Stimulated activated CD4-positive, alpha-beta T cell treated with anti-CD3 and anti-CD28 coated beads, Interleukin-15, amount 100 ng/mL, for 1 hour (primary cell): Measurements from ENCODE around the gene KIAA1549.
"Not testable (repeated sequence)": the region's sequence is repeated elsewhere in the genome, so short reads cannot be mapped to it uniquely, and the experiment has no call there.

Experiments used
- DNase-seq, 2 donors: peaks; one replicate each; pipeline ENCODE4 v3.0.0-alpha.2; 2020; ENCODE audit warnings: low read depth in 1 of 2, low spot score in 1 of 2

Gene KIAA1549

DNA sequence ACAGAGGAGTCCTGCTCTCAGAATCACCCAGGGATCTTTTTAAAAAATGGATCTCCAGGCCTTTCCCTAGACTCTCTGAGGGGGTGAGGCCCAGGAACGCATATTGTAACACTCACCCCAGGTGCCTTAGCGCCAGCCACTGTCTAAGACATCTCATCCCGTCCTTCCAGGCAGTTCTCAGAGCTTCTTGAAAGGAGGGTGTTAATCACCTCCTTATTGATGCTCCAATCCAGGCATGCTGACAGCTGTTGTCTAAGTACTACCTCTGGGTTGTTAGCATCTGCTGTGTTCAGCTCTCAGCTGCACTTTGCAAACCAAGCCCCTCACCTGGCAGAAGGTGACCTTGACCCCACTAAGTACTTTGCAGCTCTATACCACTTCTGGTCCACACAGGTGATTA, 36.0 kb downstream of the KIAA1549 start:
- no peak for DNase-seq

DNA sequence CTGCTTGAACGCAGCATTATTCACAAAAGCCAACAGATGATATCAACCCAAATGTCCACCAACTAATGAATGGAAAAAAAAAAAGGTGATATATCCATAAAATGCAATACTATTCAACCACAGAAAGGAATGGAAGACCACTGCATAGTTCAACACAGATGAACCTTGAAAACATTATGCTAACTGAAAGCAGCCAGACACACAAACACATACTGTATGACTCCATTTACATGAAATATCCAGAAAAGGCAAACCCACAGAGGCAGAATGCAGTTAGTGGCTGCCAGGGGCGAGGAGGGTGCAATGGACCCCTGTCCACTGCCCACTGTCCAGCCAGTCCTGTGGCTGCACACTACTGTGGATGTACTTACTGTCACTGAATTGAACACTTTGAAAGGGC, 36.6 kb downstream of the KIAA1549 start:
- no peak for DNase-seq

DNA sequence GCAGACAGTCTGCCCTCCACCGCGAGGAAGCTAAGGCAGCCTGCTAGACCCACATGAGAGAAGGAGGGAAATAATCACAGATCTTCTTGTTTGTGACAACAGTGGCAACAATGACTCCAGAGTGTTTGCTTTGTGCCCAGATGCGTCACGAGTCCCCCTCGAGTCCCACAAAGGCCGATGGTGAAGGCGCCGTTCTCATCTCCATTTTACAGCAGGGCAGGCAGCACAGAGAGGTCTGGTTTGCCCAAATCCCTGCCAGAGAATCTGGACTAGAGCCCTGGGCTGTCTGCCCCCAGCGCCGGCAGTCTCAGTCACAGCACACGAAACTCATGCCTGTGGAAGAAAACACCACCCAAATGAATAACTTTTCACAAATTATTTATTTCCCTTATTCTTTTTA, 38.1 kb downstream of the KIAA1549 start:
- no peak for DNase-seq

DNA sequence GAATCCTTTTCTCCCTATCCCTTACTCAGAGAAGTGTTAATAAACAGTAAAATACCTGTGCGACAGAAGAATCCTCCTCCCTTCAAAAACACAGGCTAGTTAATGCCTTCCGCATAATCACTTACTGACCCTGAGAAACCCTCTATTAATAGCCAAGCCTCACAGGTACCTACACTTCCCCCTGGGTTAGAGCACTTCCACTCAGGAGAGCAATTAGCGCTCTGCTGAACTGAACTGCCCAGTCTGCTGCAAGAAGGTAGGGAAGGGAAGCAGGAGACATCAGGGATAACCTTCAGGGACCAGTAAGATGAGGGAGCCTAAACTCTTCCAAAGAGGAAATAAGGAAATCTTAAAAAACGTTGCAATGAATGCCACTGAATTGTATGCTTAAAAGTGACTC, 39.6 kb downstream of the KIAA1549 start:
- DNase-seq: no peak

DNA sequence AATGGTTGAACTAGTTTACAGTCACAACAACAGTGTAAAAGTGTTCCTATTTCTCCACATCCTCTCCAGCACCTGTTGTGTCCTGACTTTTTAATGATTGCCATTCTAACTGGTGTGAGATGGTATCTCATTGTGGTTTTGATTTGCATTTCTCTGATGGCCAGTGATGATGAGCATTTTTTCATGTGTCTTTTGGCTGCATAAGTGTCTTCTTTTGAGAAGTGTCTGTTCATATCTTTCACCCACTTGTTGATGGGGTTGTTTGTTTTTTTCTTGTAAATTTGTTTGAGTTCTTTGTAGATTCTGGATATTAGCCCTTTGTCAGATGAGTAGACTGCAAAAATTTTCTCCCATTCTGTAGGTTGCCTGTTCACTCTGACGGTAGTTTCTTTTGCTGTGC, 40.6 kb downstream of the KIAA1549 start:
- DNase-seq: not testable (repeated sequence)

DNA sequence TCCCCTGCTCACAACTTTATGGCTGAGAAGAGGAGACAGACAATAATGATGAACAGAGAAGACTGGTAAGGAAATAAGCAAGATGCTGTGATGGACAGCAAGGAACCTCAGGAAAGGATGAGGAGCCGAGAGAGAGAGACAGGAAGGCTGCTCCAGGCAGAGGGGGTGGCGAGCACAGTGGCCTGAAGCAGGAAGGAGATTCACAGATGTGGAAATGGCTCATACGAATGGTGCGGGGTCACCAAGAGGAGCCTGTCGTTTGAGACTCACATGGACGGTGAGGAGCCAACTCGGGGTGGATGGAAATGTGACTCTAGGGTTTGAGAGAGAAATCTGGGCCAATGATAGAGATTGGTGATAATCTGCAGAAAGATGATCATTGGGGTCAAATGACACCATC, 43.7 kb downstream of the KIAA1549 start:
- no peak for DNase-seq

DNA sequence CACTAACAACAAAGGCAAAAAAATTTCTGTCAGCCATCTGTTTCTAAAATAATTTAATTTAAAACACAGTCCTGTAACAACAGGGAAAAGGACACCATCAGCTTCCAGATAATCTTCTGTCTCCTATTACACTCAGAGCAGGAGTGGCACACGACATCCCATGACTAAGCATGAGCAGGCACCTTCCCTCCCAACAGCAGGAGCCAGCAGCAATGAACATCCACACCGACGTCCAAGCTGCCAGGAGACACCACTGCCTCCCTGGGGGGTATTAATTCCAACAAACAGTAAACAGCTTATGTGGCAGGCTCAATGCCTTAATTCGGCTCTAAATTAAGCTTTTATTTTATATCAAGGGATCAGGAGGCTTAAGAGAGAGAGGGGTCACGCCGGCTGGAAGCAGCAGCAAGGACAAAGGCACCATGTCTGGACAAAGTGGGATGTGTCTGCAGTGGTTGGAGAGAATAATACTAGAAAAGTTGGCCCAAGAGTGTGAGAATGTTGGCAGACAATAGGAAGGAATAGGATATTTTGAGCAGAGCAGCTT, 45.7 kb downstream of the KIAA1549 start:
- DNase-seq: no peak

DNA sequence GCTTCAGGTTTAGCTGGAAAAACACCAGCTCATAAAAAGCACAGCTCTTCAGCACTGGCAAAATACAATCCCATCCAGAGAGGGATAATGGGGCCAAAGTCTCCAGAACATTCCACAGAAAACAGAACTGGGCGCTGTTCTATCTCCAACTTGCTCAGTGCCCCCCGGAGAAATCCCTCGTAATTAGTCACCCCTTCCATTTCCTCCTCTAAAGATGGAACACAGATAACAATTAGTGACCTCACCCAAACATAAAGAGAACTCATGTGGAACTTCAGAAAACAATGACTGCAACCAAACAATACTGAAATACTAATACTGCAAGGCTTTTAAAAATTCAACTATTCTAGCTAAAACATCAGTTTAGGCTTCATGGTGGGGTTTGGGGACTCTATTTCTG, 46.3 kb downstream of the KIAA1549 start:
- no peak for DNase-seq

DNA sequence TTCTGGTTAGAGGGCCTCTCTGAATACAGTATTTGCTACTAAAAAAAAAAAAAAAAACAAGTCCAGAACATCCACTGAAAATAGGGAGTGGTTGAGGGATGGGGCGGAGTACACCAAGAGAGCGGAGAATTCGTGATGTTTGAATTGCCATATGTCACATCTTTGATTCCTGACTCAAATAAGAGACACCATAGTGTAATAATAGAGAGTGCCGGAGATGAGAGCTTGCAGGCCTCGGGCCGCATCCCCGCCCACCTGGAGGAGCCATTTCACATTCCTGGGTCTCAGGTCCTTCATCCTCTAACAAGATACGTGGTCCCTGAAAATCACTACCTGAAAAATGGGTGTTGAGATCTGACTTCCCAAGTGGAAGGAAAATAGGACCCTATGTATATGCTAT, 46.8 kb downstream of the KIAA1549 start:
- DNase-seq: no peak

DNA sequence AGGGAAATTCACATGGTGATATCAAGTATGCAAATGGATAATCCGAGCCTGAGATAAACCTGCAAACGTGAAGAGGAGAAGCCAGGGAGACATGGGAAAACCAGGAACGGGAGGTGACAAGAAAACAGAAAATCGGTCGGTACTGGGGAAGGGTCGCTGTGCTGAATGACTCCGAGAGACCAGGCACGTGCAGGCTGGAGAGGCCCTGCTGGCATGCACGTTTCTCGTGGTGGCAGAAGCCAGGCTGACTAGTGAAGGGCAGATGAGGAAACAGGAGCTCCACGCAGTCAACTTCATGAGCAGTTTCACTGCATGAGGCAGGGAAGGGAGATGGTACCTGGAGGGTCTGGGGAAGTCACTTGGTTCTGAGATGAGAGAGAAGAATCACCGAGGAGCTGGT, 48.3 kb downstream of the KIAA1549 start:
- no peak for DNase-seq

DNA sequence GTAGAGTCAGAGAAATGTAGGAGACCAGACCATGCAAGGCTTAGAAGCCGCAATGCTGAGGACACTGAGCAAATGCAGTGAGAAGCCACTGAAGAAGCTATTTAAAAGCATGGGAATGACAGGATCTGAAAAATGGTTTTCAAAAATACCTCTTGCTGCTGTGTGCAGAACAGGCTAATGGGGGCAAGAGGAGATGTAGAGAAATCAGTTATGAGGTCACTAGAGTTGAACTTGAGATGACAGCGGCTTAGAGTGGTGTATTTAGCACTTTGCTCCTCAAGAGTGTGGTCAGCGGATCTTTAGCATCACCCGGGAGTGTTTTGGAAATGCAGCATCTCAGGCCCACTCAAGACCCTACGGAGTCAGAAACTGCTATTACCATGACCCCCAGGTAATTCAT, 48.8 kb downstream of the KIAA1549 start:
- no peak for DNase-seq

DNA sequence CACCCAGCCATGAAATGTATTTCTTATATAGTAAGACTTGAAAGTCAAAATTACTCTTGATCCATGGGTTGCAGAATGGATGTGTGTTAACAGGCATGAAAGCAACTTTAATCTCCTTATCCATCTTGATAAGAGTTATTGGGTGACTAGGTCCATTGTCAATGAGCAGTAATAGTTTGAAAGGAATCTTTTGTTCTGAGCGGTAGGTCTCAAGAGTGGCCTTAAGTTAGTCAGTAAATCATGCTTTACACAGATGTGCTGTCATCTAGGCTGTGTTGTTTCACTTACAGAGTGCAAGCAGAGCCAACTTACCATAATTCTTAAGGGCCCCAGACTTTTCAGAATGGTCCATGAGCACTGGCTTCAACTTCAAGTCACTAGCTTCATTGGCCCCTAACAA, 51.2 kb downstream of the KIAA1549 start:
- DNase-seq: no peak

DNA sequence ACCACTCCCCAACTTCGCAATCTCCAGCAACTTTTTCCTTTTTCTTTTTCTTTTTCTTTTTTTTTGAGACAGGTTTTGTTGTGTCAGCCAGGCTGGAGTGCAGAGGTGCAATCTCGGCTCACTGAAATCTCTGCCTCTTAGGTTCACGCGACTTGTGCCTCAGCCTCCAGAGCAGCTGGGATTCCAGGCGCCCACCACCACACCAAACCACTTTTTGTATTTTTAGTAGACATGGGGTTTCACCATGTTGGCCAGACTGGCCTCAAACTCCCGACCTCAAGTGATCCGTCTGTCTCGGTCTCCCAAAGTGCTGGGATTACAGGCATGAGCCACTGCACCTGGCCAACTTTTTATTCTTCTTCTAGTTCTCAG, 55.0 kb downstream of the KIAA1549 start:
- no peak for DNase-seq

DNA sequence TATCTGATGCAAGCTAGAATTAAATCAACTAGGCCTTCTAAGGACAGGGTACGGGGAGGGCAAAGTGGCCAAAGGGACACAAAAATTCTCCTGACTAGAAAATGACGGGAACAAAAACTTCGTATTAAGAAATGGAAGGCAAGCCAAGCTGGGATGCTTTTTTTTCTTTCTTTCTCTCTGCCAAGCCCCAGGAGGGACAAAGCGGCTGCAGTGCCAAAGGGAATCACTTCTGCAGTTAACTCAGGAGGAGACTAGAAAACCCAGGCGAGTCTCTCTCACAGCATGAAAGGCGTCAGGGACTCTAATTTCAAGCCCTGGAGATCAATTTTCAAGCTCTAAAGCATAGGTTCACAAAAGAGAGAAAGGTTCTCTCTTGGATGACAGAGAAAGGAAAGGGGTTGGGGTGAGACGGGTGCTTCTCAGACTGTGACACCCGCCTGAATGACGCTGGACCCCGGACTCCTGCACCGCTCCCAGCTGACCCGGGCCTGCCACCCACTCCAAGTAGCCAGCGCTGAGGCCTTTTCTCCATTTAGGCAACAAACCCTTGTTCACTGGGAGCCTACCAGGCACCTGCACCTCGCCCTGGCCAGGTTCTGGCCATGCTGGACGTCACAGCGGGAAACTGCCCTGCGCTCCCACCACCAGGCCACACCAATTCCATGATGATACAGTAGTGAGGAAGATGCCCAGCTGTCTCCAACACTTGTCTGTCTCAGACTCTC, 56.5 kb downstream of the KIAA1549 start:
- no peak for DNase-seq

DNA sequence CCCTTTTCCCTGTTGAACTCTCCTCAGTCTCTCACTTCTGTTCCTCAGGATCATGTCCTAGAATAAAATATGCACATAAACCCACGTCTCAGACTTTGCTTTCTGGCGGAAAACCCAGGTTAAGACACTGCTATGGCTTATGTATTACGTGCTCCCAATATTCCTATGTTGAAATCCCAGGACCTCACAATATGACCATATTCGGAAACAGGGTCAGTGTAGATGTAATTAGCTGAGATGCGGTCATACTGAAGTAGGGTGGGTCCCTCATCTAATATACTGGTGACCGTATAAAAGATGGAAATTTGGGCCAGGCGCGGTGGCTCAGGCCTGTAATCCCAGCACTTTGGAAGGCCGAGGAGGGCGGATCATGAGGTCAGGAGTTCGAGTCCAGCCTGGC, 59.9 kb downstream of the KIAA1549 start:
- DNase-seq: no peak

DNA sequence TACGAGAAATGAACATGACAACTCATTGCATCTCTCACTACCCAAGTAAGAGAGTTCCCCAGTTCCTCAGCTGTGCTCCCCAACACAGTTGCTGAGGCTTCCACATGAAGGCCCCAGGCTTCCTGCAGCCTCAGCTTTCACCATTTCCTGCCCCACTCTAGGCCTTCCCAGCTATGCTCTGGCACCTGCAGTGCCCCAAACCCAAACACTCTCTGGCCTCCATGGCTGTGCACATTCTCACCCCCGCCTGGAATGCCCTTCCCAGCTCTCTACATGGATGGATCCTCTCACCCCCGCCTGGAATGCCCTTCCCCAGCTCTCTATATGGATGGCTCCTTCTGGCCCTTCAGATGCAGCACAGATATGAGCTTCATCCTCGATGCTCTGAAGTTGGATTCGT, 61.3 kb downstream of the KIAA1549 start:
- DNase-seq: no peak

DNA sequence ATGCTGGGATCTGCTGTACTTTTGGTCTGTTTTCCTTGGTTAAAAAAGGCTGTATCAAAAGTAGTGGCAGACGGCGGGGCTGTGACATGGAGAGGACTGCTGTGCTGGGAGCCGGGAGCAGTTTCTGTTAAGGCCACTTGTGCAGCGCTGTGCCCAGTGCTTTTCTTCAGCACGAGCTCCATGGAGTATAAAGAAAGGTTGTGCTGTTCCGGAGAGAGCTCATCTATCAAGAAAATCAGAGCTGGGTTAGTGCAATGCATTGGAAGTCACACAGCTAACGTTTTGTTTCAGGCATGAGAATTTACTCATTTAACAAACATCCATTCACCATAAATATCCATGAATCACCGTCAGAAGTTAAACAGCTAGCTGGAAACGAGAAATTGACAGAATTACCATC, 62.0 kb downstream of the KIAA1549 start:
- DNase-seq: no peak

DNA sequence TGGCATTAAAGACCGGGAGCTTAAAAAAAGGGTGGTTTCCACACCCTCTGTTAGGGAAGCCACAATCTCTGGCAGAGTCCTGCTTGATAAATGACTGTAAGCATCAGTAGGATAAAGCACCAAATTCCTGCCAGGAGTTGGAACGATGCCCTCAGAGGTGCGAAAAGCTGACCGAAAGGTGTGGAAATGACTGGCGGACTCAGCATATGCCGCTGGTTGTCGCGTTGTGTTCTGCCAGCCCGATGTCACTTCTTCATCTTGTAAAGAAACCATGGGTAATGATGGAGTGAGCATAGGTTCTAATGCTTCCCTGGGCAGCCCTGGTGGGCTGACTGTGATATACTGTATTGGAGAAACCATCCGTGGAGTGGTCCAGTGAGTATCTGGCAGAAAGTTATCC, 62.4 kb downstream of the KIAA1549 start:
- no peak for DNase-seq

DNA sequence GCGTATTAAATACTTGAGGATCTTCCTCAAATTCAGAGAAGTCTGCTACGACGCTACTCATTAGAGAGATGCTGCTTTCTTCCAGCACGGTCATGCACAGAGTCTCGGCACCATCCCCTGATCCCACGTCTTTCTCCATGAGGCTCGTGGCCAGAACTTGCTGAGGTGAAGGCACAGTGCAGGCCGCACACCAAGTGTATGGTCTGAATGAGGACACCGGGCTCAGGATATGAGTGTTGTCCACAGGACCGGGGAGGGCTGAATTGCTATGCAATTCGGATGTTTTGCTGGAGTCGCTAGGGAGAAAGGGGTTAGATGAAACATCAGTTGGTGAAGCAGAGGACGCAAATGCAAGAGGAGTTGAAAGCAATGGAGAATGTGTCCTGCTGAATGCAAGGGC, 63.0 kb downstream of the KIAA1549 start:
- no peak for DNase-seq

DNA sequence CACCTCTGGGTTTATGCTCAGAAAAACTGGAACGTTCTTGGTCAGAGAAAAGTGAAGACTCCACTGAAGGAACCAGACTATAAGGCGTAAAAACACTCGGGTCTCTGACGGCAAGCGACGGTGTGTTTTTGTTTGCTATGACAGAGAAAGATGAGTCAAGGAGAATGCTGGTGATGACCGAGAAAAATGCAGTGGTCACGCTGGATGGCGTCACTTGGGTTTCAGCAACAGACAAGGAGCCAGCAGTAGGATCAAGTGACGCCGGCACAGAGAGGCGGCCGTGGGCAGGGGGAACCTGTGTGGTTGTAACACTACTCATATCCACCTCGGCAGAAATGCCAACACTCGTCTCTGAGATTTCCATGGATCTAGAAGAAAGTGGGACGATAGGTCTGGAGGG, 63.4 kb downstream of the KIAA1549 start:
- no peak for DNase-seq

DNA sequence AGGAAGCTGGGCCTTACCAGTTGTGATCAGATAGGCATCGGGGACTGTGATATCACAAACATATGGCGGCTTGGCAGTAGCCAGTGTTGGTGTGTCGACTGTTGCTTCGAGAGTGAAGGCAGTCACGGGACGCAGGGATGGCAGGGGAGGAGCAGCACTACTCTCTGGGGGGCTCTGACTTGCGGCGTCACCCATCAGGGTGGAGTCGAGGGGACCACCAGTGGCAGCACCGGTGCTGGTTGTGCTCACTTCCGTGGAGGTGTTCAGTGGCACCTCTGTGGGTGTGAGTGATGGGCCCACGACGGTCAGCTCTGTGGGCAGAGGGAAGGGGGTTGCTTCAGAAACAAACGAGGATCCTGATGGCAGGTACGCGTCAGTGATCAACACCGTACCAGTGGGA, 64.5 kb downstream of the KIAA1549 start:
- no peak for DNase-seq

DNA sequence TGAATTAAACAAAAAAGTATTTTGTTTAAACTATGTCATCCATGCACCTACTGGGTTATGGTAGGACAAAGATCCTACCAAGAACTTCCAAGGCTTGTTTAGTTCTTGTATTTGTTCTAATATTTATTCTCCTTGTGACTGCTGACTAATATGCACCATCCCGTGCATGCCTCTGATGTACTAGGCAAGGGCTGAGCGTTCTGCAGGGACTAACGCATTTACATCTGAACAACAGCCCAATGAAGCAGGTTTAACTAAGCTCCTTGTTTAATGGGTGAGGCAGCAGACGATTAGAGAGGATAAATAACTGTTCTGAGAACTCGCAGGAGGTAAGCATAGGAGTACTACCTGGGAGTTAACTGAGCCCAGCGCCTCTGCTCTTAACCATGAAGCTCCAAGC, 64.9 kb downstream of the KIAA1549 start:
- DNase-seq: no peak

DNA sequence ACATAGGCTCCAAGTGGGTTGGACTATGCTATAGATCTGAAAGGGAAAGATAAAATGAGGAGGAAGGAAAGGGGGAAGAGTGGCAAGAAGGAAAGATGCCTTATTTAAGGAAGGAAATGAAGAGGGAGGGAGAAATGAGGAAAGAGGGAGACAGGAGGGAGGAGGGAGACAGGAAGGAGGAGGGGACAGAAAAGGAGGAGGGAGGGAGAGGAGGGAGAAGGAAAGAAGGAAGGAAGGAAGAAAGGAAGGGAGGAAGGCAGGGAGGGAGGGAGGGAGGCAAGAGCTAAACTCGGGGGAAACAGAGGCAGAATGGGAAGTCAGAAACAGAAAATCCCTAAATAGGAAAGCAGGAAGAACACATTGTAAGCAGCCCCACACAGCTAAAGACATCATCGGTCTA, 67.4 kb downstream of the KIAA1549 start:
- DNase-seq: no peak
